Cerebellar nuclear complex (tissue), 1 donor: ENCODE results near the gene PFKFB2.
"Not testable (repeated sequence)": the region's sequence is repeated elsewhere in the genome, so short reads cannot be mapped to it uniquely, and the experiment has no call there.

Source experiments
- DNase-seq, 2 experiments: peaks; one replicate each; lab custom pipeline; 2025; lab: John Stamatoyannopoulos, UW

PFKFB2 gene

DNA sequence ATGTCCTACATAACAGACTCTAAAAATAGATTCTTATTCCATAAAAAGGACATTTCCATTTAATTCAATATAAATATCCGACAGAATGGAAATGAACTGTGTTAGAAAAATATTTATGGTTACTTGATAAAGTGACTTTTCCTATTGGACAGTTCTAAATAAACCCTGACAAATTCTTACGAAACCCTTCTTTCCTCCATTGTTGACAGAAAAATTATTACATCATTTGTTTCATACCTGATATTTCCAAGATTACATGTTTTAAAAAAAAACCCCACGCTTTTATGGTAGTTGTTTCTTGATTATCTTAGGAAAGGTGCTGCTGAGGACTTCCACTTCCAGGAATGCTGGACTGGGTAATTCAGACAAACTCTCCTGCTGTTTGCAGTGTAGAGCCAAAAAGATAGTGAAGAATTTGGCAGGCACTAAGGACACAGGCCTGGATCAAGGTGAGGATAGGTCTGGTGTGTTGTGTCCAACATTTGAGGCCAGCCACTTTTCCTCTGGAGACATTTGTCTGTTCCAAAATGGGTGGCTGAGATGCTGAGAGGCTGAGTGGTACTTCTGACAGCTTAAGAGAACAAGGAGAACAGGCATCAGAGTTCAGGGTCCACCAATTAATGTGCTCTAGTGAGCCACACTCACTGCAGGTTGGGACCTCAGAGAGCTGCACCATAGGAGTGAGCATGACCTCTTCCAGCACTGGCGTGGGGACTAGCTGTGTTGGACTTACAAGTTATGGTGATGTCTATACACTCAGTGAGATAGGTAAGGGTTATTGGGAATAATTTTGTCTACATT lies 13.5 kb upstream of the PFKFB2 start:
- DNase-seq, result no peak

DNA sequence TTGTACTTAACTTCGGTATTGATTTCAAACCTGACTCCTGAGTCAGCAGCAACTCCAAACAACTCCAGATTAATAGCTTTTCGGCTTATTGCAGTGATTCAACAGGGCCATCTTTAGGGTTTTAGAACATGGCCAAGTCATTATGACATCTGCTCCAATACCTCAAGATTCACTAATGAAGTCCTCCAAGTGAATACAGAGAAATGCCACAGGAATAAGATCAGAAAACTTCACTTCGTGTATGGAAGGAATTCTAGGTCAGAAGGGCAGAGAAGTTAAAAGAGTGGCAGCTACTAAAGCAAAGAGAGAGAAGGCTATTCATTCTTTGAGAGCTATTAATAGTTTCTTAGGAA lies 12.9 kb upstream of the PFKFB2 start:
- DNase-seq, result no peak

DNA sequence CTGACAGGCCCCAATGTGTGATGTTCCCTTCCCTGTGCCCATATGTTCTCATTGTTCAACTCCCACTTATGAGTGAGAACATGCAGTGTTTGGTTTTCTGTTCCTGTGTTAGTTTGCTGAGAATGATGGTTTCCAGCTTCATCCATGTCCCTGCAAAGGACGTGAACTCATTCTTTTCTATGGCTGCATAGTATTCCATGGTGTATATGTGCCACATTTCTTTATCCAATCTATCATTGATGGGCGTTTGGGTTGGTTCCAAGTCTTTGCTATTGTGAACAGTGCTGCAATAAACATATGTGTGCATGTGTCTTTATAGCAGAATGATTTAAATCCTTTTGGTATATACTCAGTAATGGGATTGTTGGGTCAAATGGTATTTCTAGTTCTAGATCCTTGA lies 11.7 kb upstream of the PFKFB2 start:
- not testable (repeated sequence) for DNase-seq

DNA sequence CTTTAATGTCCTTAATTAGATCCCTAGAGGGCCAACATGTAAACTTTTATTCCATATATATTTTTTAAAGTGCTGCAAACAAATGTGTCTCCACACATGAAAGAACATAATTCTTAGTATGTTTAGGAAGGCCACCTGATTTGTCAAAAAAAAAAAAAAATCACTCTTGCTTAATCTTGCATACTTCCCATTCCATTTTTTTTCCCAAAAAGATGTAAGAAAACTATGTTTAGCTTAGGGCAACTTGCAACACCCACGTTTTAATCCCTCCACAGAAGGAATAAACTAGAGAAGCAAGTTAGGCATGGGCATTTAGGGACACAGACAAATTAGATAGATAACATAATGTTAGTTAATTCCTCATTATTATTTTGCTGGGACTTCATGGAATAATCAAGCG lies 7.6 kb upstream of the PFKFB2 start:
- no peak for DNase-seq

DNA sequence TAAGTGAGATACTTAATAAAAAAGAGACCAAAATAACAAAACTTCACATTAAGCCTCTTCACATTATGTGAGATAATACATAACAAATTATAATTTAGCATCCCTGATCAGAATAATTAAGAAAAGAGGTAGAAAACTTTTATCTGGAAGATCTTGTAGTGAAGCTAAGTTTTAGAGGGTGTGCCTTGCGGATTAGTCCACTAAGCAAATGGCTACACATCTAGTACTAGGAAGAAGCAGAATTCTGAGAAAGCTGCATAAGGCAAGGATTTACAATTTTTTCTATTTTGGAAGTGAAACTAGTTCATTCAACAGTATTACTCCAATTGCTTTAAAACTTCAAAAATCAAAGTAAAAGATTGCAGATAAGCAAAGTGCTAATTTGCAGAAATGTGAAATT lies 5.6 kb upstream of the PFKFB2 start:
- no peak for DNase-seq

DNA sequence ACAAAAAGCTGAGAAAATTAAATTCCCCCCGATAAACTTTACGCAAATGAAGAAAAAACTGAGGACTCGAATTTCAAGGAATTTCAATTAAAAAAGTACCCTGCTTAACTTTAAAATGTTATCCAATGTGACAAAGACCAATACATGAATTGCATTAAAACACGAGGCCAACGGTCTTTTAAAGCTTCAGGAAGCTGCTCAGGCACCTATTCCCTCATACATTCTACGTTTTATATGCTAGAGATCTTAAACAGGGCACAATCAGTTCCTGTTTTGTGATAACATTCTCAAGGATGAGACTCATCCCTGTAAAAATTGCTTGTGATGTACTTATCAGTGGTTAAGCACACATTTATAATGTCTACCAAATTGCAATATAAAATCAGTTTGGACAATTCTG lies 5.0 kb upstream of the PFKFB2 start:
- DNase-seq, result no peak

DNA sequence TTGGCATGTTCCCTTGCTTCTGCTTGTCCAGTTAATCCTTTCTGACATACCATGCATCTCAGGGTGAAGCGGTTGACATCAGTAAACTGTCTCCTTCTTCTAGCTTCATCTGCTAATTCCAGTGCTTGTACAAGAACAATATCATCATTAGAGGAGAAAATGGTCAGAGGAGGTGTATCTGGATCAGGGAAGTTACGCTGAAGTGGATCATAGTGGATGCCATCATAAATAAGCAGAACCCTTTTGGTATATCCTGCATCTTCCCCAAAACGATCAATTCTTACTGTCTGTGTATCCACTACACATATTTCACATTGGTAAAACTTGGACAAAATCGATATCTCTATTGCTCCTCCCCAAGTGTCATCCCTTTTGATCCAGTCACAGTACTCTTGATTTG lies 4.0 kb upstream of the PFKFB2 start:
- DNase-seq, result no peak

DNA sequence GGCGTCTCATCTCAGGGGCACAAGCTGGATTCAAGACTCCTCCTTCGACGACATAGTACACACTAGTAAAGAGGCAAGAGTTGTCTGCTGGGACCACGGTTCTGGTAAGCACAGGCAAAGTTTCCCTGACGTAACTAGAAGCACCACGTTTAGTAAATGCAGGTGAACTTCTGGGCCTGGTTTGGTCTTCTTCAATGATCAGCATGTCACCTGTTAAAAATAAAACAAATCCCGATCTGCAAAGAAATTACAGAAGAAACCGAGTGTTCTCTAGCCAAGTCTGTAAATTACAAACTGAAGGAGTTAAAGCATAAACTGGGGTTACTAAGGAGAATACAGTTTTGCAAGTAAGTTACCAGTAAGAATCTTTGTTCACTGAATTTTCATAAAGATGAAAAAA lies 3.6 kb upstream of the PFKFB2 start:
- no peak for DNase-seq

DNA sequence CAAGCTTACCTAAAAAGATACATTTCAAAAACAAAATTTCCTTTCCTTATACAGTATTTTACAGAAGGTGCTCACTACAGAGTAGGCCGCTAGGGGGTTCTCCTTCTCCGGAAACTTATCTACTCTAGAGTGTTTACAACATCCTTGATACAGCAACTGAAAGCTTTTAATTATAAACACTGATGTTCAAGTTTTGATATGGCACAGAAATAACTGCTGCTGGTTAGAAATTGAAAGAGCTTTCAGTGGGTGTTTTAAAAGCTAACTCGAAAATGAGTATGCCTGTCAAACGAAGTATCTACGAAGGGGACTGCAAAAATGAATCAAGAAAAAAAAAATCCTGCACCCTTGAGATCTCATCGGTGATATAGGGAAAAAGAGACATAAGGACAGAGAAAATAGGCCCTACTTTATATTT lies 3.1 kb upstream of the PFKFB2 start:
- no peak for DNase-seq

DNA sequence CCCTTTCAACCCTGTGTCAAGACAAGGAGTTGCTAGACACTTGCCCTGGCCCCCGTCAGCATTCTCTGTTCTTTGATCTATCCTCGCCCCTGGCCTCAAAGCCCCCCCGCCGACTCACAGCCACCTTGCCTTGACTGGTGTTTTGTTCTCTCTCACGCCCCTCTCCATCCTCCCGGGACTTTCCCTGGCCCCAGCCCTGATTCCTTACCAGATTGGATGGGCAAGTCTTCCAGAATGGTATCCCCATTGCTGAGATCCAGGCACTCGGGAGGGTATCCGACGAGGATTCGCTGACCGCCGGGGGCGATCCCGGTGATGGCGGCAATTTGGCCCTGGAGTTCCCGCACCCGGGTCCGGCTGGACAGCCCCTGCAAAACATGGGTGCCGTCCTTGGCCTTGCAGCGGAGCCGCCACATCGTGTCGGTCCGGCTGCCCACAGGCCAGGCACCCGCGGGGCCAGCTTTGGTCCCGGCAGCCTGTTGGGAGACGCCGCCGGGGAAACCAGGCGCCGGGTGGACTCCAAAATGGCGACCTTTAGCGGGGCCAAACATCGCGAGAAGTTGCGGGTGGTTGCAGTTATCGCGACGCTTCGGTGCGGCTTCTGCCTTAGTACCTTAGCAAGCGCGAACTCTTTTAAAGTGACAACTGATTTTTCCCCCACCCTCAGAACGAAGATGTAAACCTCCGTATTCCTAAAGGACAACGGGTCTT lies 2.4 kb upstream of the PFKFB2 start:
- peak in 1 of 2 experiments; percentile 49 for DNase-seq

DNA sequence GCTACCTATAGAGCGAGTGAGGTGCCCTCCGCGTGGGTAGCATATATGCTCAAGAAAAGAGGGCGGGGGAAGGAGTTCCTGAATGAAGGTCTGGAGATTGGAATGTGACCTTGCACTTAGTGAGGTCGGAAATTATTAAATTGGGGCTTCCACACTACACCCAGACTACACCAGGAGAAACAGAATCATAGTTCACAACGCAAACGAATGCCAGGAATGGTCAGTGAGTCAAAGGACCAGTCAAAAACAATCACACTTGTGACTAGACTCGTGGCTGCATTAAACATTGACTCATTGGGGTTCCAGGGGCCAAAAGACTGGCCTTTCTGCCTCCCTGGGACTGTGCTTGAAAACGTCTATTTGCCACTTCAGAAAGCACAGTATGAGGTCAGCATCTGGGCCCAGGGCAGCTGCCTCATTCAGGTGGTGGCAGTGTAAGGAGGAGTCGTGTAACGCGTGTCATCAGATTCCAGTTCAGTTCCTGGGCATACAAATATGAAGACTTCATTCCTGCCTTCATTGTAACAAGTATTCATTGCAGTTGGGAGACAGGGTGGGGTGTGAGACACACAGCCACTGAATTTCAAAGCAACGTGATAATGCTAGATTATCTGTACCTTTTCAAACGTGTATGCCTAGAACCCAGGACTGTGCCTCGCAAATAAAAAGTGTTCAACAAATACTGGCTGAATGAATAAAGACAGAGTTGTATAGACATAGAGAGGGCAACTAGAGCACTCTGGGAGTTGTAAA lies 1.7 kb upstream of the PFKFB2 start, which contains the start of gene YOD1:
YOD1 (minus strand) TSS at position 18 of the 753 bp plus-strand sequence. CDS start 178 bp downstream, outside the sequence.
- DNase-seq, result no peak

DNA sequence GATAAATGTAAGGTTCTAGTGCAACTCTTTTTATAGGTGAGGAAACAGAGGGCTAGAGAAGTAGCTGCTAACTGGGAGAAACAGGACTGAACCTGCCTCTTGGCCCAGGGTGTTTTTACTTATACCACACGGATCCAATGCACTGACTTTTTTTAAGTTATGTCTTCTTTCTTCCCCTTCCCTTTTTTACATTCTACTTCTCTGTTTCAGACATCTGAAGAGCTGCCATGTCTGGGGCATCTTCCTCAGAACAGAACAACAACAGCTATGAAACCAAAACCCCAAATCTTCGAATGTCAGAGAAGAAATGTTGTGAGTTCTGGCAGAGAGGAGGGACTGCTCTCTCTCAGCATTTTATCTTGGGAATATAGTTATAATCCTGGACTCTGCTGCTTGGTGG lies 1.4 kb downstream of the PFKFB2 start:
- DNase-seq, result no peak

DNA sequence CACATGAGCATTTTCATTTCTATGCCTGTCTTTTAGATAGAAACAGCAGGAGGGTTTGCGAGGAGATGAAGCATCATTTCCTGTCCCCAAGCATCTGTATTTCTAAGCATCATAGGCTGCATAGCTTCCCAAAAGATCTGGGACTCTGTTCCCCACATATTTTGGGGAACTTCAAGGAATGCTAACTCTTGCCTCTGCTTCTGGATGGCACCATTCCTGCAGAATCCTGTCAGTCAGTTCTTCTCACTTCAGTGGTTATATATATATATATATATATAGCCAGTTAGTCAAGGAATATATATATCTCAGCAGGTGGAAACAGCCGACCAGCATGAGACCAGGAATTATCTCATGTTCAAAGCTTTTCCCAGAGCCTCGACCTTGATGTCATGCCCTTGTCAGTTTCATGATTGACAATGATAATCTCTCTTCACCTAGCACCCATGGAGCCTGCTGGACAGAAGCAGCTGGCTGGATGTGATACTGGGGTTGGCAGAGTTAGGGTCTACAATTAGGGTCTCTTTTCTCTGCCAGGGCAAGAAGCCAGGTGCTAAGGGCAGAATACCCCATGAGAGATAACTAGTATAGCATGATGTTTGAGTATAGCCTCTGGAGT lies 2.4 kb downstream of the PFKFB2 start:
- no peak for DNase-seq

DNA sequence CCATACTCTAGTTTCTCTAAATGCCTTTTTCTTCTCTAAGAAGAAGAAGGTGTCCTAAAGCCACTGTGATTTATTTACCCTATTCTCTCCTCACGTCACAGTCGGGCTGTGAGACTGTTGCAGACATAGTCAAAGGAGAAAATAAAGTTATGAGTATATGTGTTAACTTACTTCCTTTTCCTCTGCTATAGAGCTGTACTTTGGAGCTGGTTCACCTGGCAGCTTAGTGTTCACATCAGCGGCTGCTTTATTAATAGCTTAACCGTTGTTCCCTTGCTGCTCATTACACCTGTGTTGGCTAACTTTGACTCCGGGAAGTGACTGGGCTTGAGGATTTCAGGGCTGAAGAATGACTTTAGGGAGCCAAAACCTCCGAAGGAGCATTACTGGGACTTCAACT lies 3.6 kb downstream of the PFKFB2 start:
- DNase-seq, result no peak

DNA sequence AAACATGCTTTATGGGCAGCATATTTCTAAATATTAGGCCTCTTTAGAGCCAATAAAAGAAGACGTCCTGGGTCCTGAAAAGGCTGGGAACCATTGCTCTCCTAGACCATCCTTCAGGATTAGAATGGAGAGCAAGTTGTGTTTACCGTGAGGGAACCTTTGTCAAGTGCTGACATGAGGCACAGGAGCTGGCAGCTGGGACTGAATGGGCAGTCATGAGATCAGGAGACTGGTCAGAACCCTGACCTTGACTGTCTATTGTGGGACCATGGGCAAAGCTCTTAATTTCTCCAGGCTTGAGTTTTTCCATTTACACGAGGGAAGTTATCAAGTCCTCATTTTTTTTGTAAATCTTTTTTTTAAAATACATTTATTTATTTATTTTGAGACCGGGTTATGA lies 5.2 kb downstream of the PFKFB2 start:
- DNase-seq, result no peak

DNA sequence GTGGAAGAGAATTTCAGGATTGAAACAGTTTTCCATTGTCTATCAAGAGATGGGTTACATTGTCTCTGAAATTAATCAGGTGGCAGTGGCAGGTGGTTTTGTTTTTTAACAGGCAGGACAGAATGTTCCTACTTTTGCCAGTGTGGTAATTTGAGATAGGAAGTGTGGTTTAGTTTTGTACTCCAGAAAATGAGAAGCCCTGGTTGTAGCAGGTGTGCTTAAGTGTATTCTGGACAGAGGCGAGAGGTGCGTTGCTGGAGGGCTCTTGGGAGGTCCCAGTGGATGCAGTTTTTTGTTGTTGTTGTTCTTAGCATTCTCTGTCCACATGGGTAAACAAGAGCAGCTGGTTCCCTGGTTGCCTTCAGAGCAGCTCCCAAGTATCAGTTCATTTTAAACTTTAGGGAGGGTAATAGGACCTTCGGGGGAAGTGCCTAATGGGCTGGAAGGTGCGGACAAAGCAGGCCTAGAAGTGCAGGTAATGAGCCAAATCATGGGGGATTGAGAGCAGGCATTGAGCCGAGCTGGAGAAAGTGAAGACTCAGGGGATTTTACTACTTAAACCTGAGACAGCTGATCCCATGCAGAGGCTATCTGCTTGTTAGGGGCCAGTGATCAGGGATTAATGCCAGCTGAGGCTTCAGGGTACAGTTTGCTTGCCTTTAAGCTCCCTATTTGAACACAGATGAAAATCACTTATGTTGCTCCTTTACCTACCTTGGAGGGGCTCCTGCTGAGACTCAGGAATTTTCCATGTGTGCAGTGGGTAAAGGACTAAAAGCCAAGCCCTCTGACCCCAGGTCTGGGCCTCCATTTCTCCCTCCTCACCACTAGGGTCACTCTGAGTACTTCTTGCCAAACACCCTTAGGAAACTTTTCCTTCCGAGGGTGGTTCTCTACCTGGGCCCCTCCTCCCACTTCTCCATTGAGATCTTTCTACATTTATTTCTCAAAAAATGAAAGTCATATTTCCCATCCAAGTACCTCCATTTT lies 6.1 kb downstream of the PFKFB2 start:
- DNase-seq, result no peak

DNA sequence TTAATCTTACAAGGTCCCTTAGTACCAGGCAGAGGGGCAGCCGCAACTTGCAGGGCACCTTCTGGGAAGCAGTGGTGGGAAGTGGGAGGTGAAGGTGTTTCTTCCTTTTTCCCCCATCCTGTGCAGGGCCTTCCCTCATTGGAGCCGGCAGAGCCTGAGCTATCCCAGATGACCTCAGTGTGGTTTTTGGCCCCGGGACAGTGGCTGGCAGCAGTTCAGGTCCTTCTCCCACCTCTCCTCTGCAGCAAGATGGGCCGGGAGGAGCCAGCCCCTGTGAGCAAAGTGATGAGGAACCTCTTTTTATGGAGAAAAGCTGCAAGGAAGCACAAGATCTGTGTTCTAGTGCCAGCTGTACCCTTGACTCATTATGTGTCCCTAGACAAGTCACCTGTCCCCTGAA lies 6.8 kb downstream of the PFKFB2 start:
- DNase-seq, result no peak

DNA sequence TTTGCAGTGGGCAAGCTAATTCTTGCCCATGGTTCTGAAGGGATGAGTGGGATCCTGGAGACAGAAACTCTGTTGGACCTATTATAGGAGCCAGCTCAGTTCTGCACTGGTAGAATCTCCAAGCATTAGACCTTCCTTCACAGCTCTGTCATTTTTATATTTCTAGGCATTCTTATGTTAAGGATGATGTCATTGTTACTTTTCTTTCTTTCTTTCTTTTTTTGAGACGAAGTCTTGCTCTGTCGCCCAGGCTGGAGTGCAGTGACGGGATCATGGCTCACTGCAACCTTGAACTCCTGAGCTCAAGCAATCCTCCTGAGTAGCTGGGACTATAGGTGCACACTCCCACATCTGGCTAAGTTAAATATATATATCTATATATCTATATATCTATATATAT lies 7.5 kb downstream of the PFKFB2 start:
- no peak for DNase-seq

DNA sequence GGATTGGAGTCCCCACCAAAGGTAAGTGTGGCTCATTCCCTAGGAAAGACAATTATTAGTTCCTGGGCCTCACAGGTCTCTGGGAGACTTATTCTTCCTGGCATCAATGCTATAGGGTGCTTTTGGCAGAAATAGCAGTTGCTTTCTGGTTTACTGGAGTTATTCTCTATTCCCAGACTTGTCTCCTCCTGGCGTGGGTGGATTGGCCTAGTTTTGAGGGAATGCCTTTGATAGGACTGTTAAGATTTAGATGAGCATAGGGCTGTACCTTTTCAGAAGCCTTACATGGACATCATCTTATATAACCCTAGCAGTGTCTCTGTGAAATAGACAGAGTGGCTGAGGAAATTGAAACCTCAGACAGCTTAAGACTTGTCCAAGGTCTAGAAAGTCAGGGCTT lies 9.0 kb downstream of the PFKFB2 start:
- DNase-seq, result no peak

DNA sequence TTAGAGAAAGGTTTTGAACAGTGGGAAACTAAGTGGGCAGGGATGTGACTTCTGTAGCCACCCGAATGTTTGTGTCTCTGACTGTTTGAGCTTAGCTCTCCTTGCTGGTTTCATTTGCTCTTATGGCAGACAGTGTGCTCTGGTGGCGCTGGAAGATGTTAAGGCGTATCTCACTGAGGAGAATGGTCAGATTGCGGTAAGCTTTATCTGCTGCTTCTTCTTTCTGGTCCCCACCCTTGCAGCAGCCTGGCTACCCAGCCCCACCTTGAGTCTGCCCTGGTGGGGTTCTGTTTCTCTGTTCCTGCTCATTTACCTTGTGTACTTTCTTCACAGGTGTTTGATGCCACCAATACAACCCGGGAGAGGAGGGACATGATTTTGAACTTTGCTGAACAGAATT lies 9.9 kb downstream of the PFKFB2 start:
- no peak for DNase-seq

DNA sequence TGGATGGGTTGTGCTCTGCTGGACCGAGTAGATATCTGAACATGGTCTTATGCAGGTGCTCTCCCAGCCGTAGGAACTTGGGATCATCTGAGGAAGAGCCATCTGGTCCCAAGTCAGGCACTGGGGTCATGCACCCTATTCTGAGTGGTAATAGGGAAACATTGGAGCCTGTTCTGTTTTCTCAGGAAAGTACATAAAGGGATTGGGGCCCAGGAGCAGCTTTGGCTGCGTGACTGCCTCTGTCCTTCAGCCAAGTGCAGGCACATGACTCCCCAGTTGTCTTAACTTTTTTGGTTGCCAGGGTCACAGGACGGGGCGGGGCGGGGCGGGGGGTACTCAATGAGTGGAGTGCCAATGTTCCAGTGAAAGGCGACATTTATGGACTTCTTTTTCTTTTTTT lies 11.5 kb downstream of the PFKFB2 start:
- DNase-seq, result no peak
